ENCODE measurements around the gene PCBP4. TPM values are rescaled to one million over a fixed set of nuclear protein-coding genes. Genes with fewer than 3 reads are reported as not detected.
A peak's percentile ranks its signal among the peaks of the same experiment; 100 is the strongest.

PCBP4 gene
- total and polyA plus RNA-seq, 10 donors: 12.8 to 41.7 (median 20.9) TPM

DNA sequence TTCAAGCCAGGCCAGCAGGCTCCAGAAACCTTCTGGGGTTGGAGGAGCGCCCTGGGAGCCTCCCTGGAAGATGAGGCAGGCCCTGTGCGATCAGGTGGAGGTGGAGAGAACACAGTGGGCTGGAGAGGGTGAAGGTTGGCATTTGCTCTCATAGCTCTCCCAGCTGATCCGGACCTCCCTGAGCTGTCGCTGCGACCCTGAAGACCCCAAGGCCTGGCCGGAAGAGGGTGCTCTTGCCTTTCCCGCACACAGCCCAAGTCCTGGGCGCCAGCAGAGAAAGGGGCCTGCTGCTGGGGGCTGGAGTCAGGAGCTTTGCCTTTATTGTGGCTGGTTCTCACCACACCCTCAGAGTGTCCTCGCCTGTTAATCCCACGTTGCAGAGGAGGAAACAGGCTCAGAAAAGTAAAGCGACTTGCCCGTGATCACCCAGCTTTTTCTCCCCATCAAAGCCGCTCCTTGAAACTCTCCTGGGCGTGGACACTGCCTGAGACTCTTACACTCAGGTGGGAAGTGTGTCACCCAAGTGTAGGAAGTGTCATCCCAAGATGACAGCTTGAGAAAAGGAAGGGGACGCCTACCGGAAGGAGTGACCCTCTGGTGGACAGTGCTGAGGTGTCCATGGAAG, 37.0 kb upstream of the PCBP4 start:
- H3K27ac ChIP-seq: peak overlapping the region in 4 of 8 donors; percentile 13 to 66 (median 40)
- TF ChIP-seq, protein P1, sequence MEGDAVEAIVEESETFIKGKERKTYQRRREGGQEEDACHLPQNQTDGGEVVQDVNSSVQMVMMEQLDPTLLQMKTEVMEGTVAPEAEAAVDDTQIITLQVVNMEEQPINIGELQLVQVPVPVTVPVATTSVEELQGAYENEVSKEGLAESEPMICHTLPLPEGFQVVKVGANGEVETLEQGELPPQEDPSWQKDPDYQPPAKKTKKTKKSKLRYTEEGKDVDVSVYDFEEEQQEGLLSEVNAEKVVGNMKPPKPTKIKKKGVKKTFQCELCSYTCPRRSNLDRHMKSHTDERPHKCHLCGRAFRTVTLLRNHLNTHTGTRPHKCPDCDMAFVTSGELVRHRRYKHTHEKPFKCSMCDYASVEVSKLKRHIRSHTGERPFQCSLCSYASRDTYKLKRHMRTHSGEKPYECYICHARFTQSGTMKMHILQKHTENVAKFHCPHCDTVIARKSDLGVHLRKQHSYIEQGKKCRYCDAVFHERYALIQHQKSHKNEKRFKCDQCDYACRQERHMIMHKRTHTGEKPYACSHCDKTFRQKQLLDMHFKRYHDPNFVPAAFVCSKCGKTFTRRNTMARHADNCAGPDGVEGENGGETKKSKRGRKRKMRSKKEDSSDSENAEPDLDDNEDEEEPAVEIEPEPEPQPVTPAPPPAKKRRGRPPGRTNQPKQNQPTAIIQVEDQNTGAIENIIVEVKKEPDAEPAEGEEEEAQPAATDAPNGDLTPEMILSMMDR (IDR thresholded peaks at IDR 0.05 in 8 of 11, conservative IDR thresholded peaks at IDR 0.05 in 3 of 11): peak in 8 of 11 experiments; percentile 12 to 60 (median 44)
- TF ChIP-seq POLR2A (IDR thresholded peaks at IDR 0.05): no peak
- peak in 1 of 3 donors; percentile 44 for TF ChIP-seq POLR2AphosphoS5 (IDR thresholded peaks at IDR 0.05)
- no peak for DNase-seq
- H3K9me3 ChIP-seq: no peaks in the 10 kb centered on the region
- no peak overlapping the region for H3K4me3 ChIP-seq
- WGBS, 5 donors: 59 to 65% (median 65%) methylated on average over 15 to 16 of the region's 16 CpGs
- H3K4me1 ChIP-seq: peaks cover 15 to 46% (median 39%) of the 10 kb centered on the region in 6 donors
- intact Hi-C loops (cut with DNase I; ENCODE audit: low total_unique reads): loop anchor here (5.0 to 10.0 kb wide), 2 partner anchors 51 to 118 kb away; partner anchors contain the start of gene DUSP7
- H3K36me3 ChIP-seq: no peaks in the 10 kb centered on the region
- no peaks in the 10 kb centered on the region for H3K27me3 ChIP-seq (replicated peaks in 1 of 7)

GRCh38 chr3:52002748-52003147, 35.5 kb upstream of the PCBP4 start:
- H3K36me3 ChIP-seq: no peaks in the 10 kb centered on the region
- no peaks in the 10 kb centered on the region for H3K9me3 ChIP-seq
- no peaks in the 10 kb centered on the region for H3K27me3 ChIP-seq (replicated peaks in 1 of 7)
- H3K4me1 ChIP-seq: peaks cover 15 to 46% (median 39%) of the 10 kb centered on the region in 6 donors
- 79 to 85% (median 83%) methylated on average over 6 of the region's 6 CpGs for WGBS, 5 donors
- intact Hi-C loops (cut with DNase I; ENCODE audit: low total_unique reads): loop anchor here (5.0 to 10.0 kb wide), 2 partner anchors 52 to 120 kb away; partner anchors contain the start of gene DUSP7
- H3K27ac ChIP-seq: no peak overlapping the region
- TF ChIP-seq, protein P1 (IDR thresholded peaks at IDR 0.05 in 8 of 11, conservative IDR thresholded peaks at IDR 0.05 in 3 of 11): no peak
- no peak overlapping the region for H3K4me3 ChIP-seq
- DNase-seq: no peak

- H3K27ac ChIP-seq: no peak overlapping the region
- 1 to 3% (median 2%) methylated on average over 13 to 18 of the region's 18 CpGs for WGBS, 5 donors
- intact Hi-C loops (cut with DNase I; ENCODE audit: low total_unique reads): loop anchor here (2.0 to 10.0 kb wide), 3 partner anchors 53 to 141 kb away; partner anchors contain the start of gene DUSP7
- H3K4me3 ChIP-seq: no peak overlapping the region
- no peaks in the 10 kb centered on the region for H3K36me3 ChIP-seq
- peak; percentile 19 to 61 (median 50) for TF ChIP-seq POLR2AphosphoS5 (IDR thresholded peaks at IDR 0.05)
- no peak for TF ChIP-seq POLR2A (IDR thresholded peaks at IDR 0.05)
- TF ChIP-seq, protein P1 (IDR thresholded peaks at IDR 0.05 in 8 of 11, conservative IDR thresholded peaks at IDR 0.05 in 3 of 11): peak; percentile 91 to 98 (median 93)
- no peaks in the 10 kb centered on the region for H3K27me3 ChIP-seq (replicated peaks in 1 of 7)
- H3K9me3 ChIP-seq: no peaks in the 10 kb centered on the region
- DNase-seq: peak; percentile 94
- peaks cover 15 to 37% (median 34%) of the 10 kb centered on the region in 6 donors for H3K4me1 ChIP-seq
These were observed 34.3 kb upstream of the PCBP4 start for GRCh38 chr3:52001443-52001974.

- H3K27me3 ChIP-seq (replicated peaks in 1 of 7): no peaks in the 10 kb centered on the region
- no peak overlapping the region for H3K4me3 ChIP-seq
- no peaks in the 10 kb centered on the region for H3K9me3 ChIP-seq
- WGBS, 5 donors: 84 to 92% (median 89%) methylated on average over 2 of the region's 2 CpGs
- intact Hi-C loops (cut with DNase I; ENCODE audit: low total_unique reads): loop anchor here (2.0 to 10.0 kb wide), 4 partner anchors 55 to 143 kb away; partner anchors contain the start of genes DUSP7, PARP3 and RRP9
- no peak for TF ChIP-seq POLR2A (IDR thresholded peaks at IDR 0.05)
- no peak for TF ChIP-seq POLR2AphosphoS5 (IDR thresholded peaks at IDR 0.05)
- TF ChIP-seq, protein P1 (IDR thresholded peaks at IDR 0.05 in 8 of 11, conservative IDR thresholded peaks at IDR 0.05 in 3 of 11): no peak
- peaks cover 0 to 3% (median under 1%) of the 10 kb centered on the region in 6 donors for H3K36me3 ChIP-seq
- H3K27ac ChIP-seq: no peak overlapping the region
- DNase-seq: no peak
- H3K4me1 ChIP-seq: peaks cover 2 to 34% (median 27%) of the 10 kb centered on the region in 6 donors
These were observed 32.6 kb upstream of the PCBP4 start for GRCh38 chr3:51999846-52000245.
